HCT116 (cell line): Measurements from ENCODE around the gene CENPS. TPM values are rescaled to one million over a fixed set of nuclear protein-coding genes. Genes with fewer than 3 reads are reported as not detected.

Experiments
- ATAC-seq: fragments of 200-7000 bp; cut with Tn5 transposase; 2 replicates; pipeline ENCODE4 v1.9.1; 2020; ENCODE audit warnings: mild to moderate bottlenecking, moderate library complexity
- BruUV-seq: library from RNA; stranded (reverse); fragments of 400-500 nt; replicated peaks from 2 replicates; lab custom pipeline; 2021; lab: Mats Ljungman, UMichigan
- CTCF ChIA-PET: fragments of 300-600 bp; sonication (Branson Sonifier 250); formaldehyde crosslinking; loops from one replicate; lab custom pipeline; 2021; ENCODE audit warnings: antibody characterized with exemption; lab: Charles Lee
- POLR2A ChIA-PET: fragments of 300-600, 350-600 bp; sonication (Branson Sonifier 250); formaldehyde crosslinking; loops from one replicate; lab custom pipeline; 2021; ENCODE audit warnings: antibody characterized with exemption; lab: Charles Lee
- RAD21 ChIA-PET, 2 experiments: fragments of 300-600 bp; sonication (Branson Sonifier 250); formaldehyde crosslinking; loops; one replicate each; lab custom pipeline; 2023; ENCODE audit warnings: low total read pairs in 2 of 2; ENCODE audit not compliant: uncharacterized antibody in 2 of 2, unreplicated experiment in 2 of 2, low non-redundant PET in 1 of 2; lab: Charles Lee
- DNase-seq: peaks from one replicate; pipeline ENCODE4 v3.0.0-alpha.2; 2010; ENCODE audit warnings: low read depth, low spot score
- H2AFZ ChIP-seq: fragments of 200-600 bp; shearing (Covaris generic), sonication (generic); 2 replicates; pipeline ENCODE4 v1.6.1; 2017; ENCODE audit warnings: low read depth, mixed run types, mixed read lengths, antibody characterized with exemption, low read length; ENCODE audit not compliant: poor library complexity, severe bottlenecking
- H3K27ac ChIP-seq: 2 replicates; pipeline ENCODE4 v1.5.1; 2012; ENCODE audit warnings: low read depth, low read length
- H3K27me3 ChIP-seq: fragments of 200-600 bp; sonication (generic); 2 replicates; pipeline ENCODE4 v1.6.1; 2016; ENCODE audit warnings: mixed run types, low read length, mixed read lengths; ENCODE audit not compliant: insufficient read depth
- H3K36me3 ChIP-seq, 2 experiments: fragments of 200-500 bp in 1 of 2; fragments of 200-600 bp in 1 of 2; sonication (Bioruptor generic) in 1 of 2; sonication (generic) in 1 of 2; 2 replicates each; pipeline versions ENCODE4 v1.5.1 to v1.6.1; 2014 to 2016; ENCODE audit warnings: low read length in 2 of 2, inconsistent platforms in 1 of 2, mixed read lengths in 1 of 2, mixed run types in 1 of 2; ENCODE audit not compliant: insufficient read depth in 2 of 2, control insufficient read depth in 1 of 2
- H3K4me1 ChIP-seq, 2 experiments: fragments of 200-600 bp in 1 of 2; sonication (generic) in 1 of 2; 2 replicates each; pipeline versions ENCODE4 v1.5.1 to v1.6.1; 2012 to 2017; ENCODE audit warnings: low read length in 2 of 2, inconsistent platforms in 1 of 2, mild to moderate bottlenecking in 1 of 2, mixed read lengths in 1 of 2, mixed run types in 1 of 2, moderate library complexity in 1 of 2; ENCODE audit not compliant: insufficient read depth in 2 of 2, control insufficient read depth in 1 of 2
- H3K4me2 ChIP-seq: fragments of 200-600 bp; sonication (generic); 2 replicates; pipeline ENCODE4 v1.6.1; 2017; ENCODE audit warnings: mixed run types, low read length, mixed read lengths
- H3K4me3 ChIP-seq, 2 experiments: fragments of 200-600 bp in 1 of 2; sonication (generic) in 1 of 2; replicated peaks in 1 of 2; 2 replicates each; pipeline ENCODE4 v1.5.1; 2011 to 2016; ENCODE audit warnings: low read length in 2 of 2, control low read depth in 1 of 2, low read depth in 1 of 2, mild to moderate bottlenecking in 1 of 2, mixed read lengths in 1 of 2, mixed run types in 1 of 2
- H3K79me2 ChIP-seq: fragments of 200-600 bp; sonication (generic); 2 replicates; pipeline ENCODE4 v1.6.1; 2017; ENCODE audit warnings: mild to moderate bottlenecking, mixed run types, low read length, moderate library complexity, mixed read lengths; ENCODE audit not compliant: insufficient read depth
- H3K9ac ChIP-seq: fragments of 200-600 bp; sonication (generic); 2 replicates; pipeline ENCODE4 v1.6.1; 2016; ENCODE audit warnings: low read length, mixed read lengths
- H3K9me2 ChIP-seq: fragments of 200-600 bp; sonication (generic), shearing (Covaris generic); 2 replicates; pipeline ENCODE4 v1.6.1; 2017; ENCODE audit warnings: mixed run types, mild to moderate bottlenecking, moderate library complexity; ENCODE audit not compliant: insufficient read depth
- H3K9me3 ChIP-seq, 2 experiments: fragments of 200-500 bp in 1 of 2; fragments of 200-600 bp in 1 of 2; sonication (Bioruptor generic) in 1 of 2; sonication (generic) in 1 of 2; 2 replicates each; pipeline ENCODE4 v1.6.1; 2014 to 2017; ENCODE audit warnings: low read length in 2 of 2, mixed read lengths in 2 of 2, inconsistent platforms in 1 of 2, low read depth in 1 of 2, mild to moderate bottlenecking in 1 of 2, mixed run types in 1 of 2, moderate library complexity in 1 of 2; ENCODE audit not compliant: control insufficient read depth in 1 of 2, insufficient read depth in 1 of 2
- H4K20me1 ChIP-seq: fragments of 200-600 bp; sonication (generic), shearing (Covaris generic); 2 replicates; pipeline ENCODE4 v1.6.1; 2017; ENCODE audit warnings: mixed run types, mild to moderate bottlenecking, moderate library complexity; ENCODE audit not compliant: insufficient read depth
- CEBPB ChIP-seq: IDR thresholded peaks from 2 replicates; pipeline ENCODE4 v1.6.1; 2012; ENCODE audit warnings: low read depth
- ELF1 ChIP-seq: IDR thresholded peaks from 2 replicates; pipeline ENCODE4 v1.6.1; 2012; ENCODE audit warnings: low read depth, borderline replicate concordance
- JUND ChIP-seq: IDR thresholded peaks from 2 replicates; pipeline ENCODE4 v1.6.1; 2012
- POLR2A ChIP-seq: IDR thresholded peaks from 2 replicates; pipeline ENCODE4 v1.7.0; 2011; ENCODE audit warnings: borderline replicate concordance; ENCODE audit not compliant: insufficient read depth, insufficient read length; ENCODE audit errors: extremely low read depth
- RAD21 ChIP-seq: IDR thresholded peaks from 2 replicates; pipeline ENCODE4 v1.6.1; 2012; ENCODE audit warnings: low read depth, mild to moderate bottlenecking
- SP1 ChIP-seq: IDR thresholded peaks from 2 replicates; pipeline ENCODE4 v1.6.1; 2012; ENCODE audit warnings: low read depth
- YY1 ChIP-seq: IDR thresholded peaks from 2 replicates; pipeline ENCODE4 v1.6.1; 2011; ENCODE audit warnings: low read length, low read depth, moderate library complexity, mild to moderate bottlenecking; ENCODE audit not compliant: insufficient replicate concordance; ENCODE audit errors: extremely low read depth
- intact Hi-C: fragments of 100-400 bp; cut with micrococcal nuclease; formaldehyde crosslinking; loops from 2 replicates; pipeline ENCODE4 v1.10.0; 2022
- total RNA-seq: library from RNA; stranded (reverse); gene quantifications from one replicate; pipeline ENCODE4 v1.2.1, GENCODE V29; 2021; ENCODE audit not compliant: unreplicated experiment

Gene CENPS
- total RNA-seq, 1 experiment from 2014 or later: 21.9 TPM

GRCh38 chr1:10490286-10490970, 60.2 kb downstream of the CENPS start:
- ChIA-PET POLR2A (no interaction called here), CTCF (interaction anchor here (2.4 kb wide), 1 partner anchor 60 kb away, joined by 7 read pairs; the partner anchor contains the start of gene CENPS), RAD21 (no interaction called here)
- Histone ChIP-seq H2AFZ (no peak overlapping the region), H4K20me1 (peaks cover 5% of the 10 kb centered on the region; the same call in 1 of the 2 replicates), H3K9me3 (no peaks in the 10 kb centered on the region), H3K9ac (no peak overlapping the region), H3K27ac (no peak overlapping the region), H3K4me1 (peaks cover 0 to 8% of the 10 kb centered on the region in 2 experiments; a peak in 3 of 4 replicates), H3K79me2 (peaks cover 97% of the 10 kb centered on the region), H3K4me2 (no peak overlapping the region), H3K36me3 (no peaks in the 10 kb centered on the region), H3K27me3 (no peaks in the 10 kb centered on the region), H3K9me2 (no peaks in the 10 kb centered on the region), H3K4me3 (no peak overlapping the region)
- ATAC-seq (no peak), DNase-seq (no peak)
- intact Hi-C loops: no loop called here
- no peak for TF ChIP-seq SP1
- no peak for TF ChIP-seq CEBPB
- TF ChIP-seq YY1: no peak
- no peak for TF ChIP-seq JUND
- TF ChIP-seq ELF1: no peak
- no peak for TF ChIP-seq RAD21
- no peak for TF ChIP-seq POLR2A
- BruUV-seq: no TSS peak

Other genes with a start within 250 kb of the CENPS start
- gene KIF1B, start 219.9 kb upstream of the CENPS start, total RNA-seq: 28.1 TPM
- gene PGD, start 31.4 kb upstream of the CENPS start, total RNA-seq: 144 TPM
- 0.84 TPM for gene CORT, start 19.6 kb downstream of the CENPS start, total RNA-seq
- gene DFFA, start 42.1 kb downstream of the CENPS start, total RNA-seq: 67.7 TPM
- 29.3 TPM for gene PEX14, start 44.5 kb downstream of the CENPS start, total RNA-seq